Measurements from ENCODE around the gene PLD1. TPM values are rescaled to one million over a fixed set of nuclear protein-coding genes. Genes with fewer than 3 reads are reported as not detected.

PLD1 gene
- total RNA-seq, 1 donor from 2014 or later = 31.3 TPM

- no peak overlapping the region for H3K9ac ChIP-seq (ENCODE audit: low read depth in 1 of 3, low read length in 3 of 3)
- no peak overlapping the region for H3K4me3 ChIP-seq (ENCODE audit: low read length in 3 of 3)
- H3K27ac ChIP-seq (ENCODE audit: low read depth, low read length) = no peak overlapping the region
These were observed 36.3 kb upstream of the PLD1 start for GRCh38 chr3:171846597-171846996.

DNA sequence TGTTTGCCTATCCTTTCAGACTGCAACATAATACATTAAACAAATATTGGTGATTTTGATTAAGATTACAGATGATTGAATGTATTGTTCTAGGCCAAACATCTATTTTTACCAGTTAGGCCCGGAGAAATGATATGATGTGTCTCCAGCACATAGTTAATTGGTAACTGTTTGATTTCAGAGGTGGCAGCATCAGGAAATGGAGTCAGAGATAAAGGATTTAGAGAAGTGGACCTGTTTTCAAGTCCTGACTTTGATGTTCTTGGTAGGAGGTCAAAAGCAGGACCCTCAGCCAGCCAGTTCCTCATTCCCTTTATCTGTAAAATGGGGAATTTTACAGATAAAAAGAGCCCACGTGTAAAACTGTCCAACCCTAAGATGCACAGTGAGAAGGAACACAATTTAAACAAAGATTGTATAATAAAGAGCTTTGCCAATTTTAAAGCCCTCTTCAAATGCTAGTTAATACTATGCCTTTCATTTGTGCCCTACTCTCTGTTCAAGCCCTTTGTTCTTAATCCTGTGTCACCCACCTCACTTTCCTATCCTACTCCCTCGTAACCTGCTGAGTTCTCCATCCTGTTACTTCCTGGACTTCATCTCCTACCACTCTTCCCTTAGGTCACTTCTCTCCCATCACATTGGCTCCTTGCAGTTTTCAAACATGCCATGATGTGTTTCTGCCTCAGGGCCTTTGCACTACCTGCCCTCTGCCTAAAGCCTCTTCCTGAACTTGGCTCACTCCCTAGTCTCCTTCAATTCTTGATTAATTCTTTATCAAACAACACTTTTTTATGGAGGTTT is 35.4 kb upstream of the PLD1 start:
- Histone ChIP-seq H3K9me3 (ENCODE audit: control insufficient read depth in 3 of 3, low read length in 3 of 3) (no peaks in the 10 kb centered on the region), H3K36me3 (ENCODE audit: control insufficient read depth in 3 of 3, insufficient read depth in 3 of 3, low read length in 3 of 3) (no peaks in the 10 kb centered on the region), H3K9ac (ENCODE audit: low read depth in 1 of 3, low read length in 3 of 3) (no peak overlapping the region), H3K27ac (ENCODE audit: low read depth, low read length) (no peak overlapping the region), H3K4me3 (ENCODE audit: low read length in 3 of 3) (no peak overlapping the region), H3K4me1 (ENCODE audit: control insufficient read depth in 3 of 3, insufficient read depth in 3 of 3, low read length in 3 of 3) (no peaks in the 10 kb centered on the region), H3K27me3 (ENCODE audit: control insufficient read depth in 3 of 3, insufficient read depth in 3 of 3, low read length in 3 of 3) (no peaks in the 10 kb centered on the region)

More at GRCh38 chr3:171846597-171846996, 36.3 kb upstream of the PLD1 start:
- H3K9me3 ChIP-seq (ENCODE audit: control insufficient read depth in 3 of 3, low read length in 3 of 3) = no peaks in the 10 kb centered on the region
- no peaks in the 10 kb centered on the region for H3K27me3 ChIP-seq (ENCODE audit: control insufficient read depth in 3 of 3, insufficient read depth in 3 of 3, low read length in 3 of 3)
- H3K36me3 ChIP-seq (ENCODE audit: control insufficient read depth in 3 of 3, insufficient read depth in 3 of 3, low read length in 3 of 3) = no peaks in the 10 kb centered on the region
- H3K4me1 ChIP-seq (ENCODE audit: control insufficient read depth in 3 of 3, insufficient read depth in 3 of 3, low read length in 3 of 3) = no peaks in the 10 kb centered on the region

- no peak overlapping the region for H3K4me3 ChIP-seq (ENCODE audit: low read length in 3 of 3)
- H3K27ac ChIP-seq (ENCODE audit: low read depth, low read length) = no peak overlapping the region
- no peak overlapping the region for H3K9ac ChIP-seq (ENCODE audit: low read depth in 1 of 3, low read length in 3 of 3)
- H3K36me3 ChIP-seq (ENCODE audit: control insufficient read depth in 3 of 3, insufficient read depth in 3 of 3, low read length in 3 of 3) = no peaks in the 10 kb centered on the region
- no peaks in the 10 kb centered on the region for H3K9me3 ChIP-seq (ENCODE audit: control insufficient read depth in 3 of 3, low read length in 3 of 3)
- H3K4me1 ChIP-seq (ENCODE audit: control insufficient read depth in 3 of 3, insufficient read depth in 3 of 3, low read length in 3 of 3) = no peaks in the 10 kb centered on the region
- no peaks in the 10 kb centered on the region for H3K27me3 ChIP-seq (ENCODE audit: control insufficient read depth in 3 of 3, insufficient read depth in 3 of 3, low read length in 3 of 3)
These were observed 34.6 kb upstream of the PLD1 start for GRCh38 chr3:171844873-171845272.

GRCh38 chr3:171842864-171843518 is 32.7 kb upstream of the PLD1 start, which contains the start of gene TMEM212:
Gene TMEM212, plus strand, starts transcription at chr3:171843349. Its CDS starts 35 bp downstream, at chr3:171843384.
- H3K4me1 ChIP-seq (ENCODE audit: control insufficient read depth in 3 of 3, insufficient read depth in 3 of 3, low read length in 3 of 3) = peaks cover 0 to 8% (median 4%) of the 10 kb centered on the region in 3 donors
- no peak within 1 kb of the TSS for H3K27ac ChIP-seq (ENCODE audit: low read depth, low read length)
- no peaks in the 10 kb centered on the region for H3K9me3 ChIP-seq (ENCODE audit: control insufficient read depth in 3 of 3, low read length in 3 of 3)
- no peak within 1 kb of the TSS for H3K9ac ChIP-seq (ENCODE audit: low read depth in 1 of 3, low read length in 3 of 3)
- H3K27me3 ChIP-seq (ENCODE audit: control insufficient read depth in 3 of 3, insufficient read depth in 3 of 3, low read length in 3 of 3) = no peaks in the 10 kb centered on the region
- no peaks in the 10 kb centered on the region for H3K36me3 ChIP-seq (ENCODE audit: control insufficient read depth in 3 of 3, insufficient read depth in 3 of 3, low read length in 3 of 3)
- H3K4me3 ChIP-seq (ENCODE audit: low read length in 3 of 3) = no peak within 1 kb of the TSS

- Histone ChIP-seq H3K9me3 (ENCODE audit: control insufficient read depth in 3 of 3, low read length in 3 of 3) (no peaks in the 10 kb centered on the region), H3K27ac (ENCODE audit: low read depth, low read length) (no peak overlapping the region), H3K27me3 (ENCODE audit: control insufficient read depth in 3 of 3, insufficient read depth in 3 of 3, low read length in 3 of 3) (no peaks in the 10 kb centered on the region), H3K4me1 (ENCODE audit: control insufficient read depth in 3 of 3, insufficient read depth in 3 of 3, low read length in 3 of 3) (peaks cover 0 to 8% (median 4%) of the 10 kb centered on the region in 3 donors), H3K36me3 (ENCODE audit: control insufficient read depth in 3 of 3, insufficient read depth in 3 of 3, low read length in 3 of 3) (no peaks in the 10 kb centered on the region), H3K4me3 (ENCODE audit: low read length in 3 of 3) (no peak overlapping the region), H3K9ac (ENCODE audit: low read depth in 1 of 3, low read length in 3 of 3) (no peak overlapping the region)
These were observed 31.3 kb upstream of the PLD1 start for GRCh38 chr3:171841620-171842000.

- Histone ChIP-seq H3K9ac (ENCODE audit: low read depth in 1 of 3, low read length in 3 of 3) (no peak overlapping the region), H3K9me3 (ENCODE audit: control insufficient read depth in 3 of 3, low read length in 3 of 3) (no peaks in the 10 kb centered on the region), H3K27ac (ENCODE audit: low read depth, low read length) (no peak overlapping the region), H3K36me3 (ENCODE audit: control insufficient read depth in 3 of 3, insufficient read depth in 3 of 3, low read length in 3 of 3) (no peaks in the 10 kb centered on the region), H3K4me1 (ENCODE audit: control insufficient read depth in 3 of 3, insufficient read depth in 3 of 3, low read length in 3 of 3) (peaks cover 0 to 8% (median 4%) of the 10 kb centered on the region in 3 donors), H3K27me3 (ENCODE audit: control insufficient read depth in 3 of 3, insufficient read depth in 3 of 3, low read length in 3 of 3) (no peaks in the 10 kb centered on the region), H3K4me3 (ENCODE audit: low read length in 3 of 3) (no peak overlapping the region)
These were observed 30.7 kb upstream of the PLD1 start for GRCh38 chr3:171840811-171841619.

DNA sequence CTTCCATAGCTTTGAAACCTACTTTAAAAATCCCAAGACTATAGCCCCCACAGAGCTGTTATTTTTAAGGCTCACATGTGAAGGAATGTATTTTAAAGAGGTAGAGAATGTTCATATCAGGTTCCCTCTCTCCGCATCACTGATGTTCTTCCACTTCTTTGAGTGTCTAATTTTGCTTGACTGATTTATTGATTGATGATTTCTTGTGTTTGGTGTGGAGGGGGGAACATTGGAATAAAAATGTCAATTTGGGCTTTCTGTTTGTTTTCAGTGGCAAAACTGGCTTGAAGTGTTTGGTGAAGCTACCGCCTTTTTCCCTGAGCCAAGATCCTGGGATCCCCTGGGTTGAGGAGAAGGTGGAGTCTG is 30.1 kb upstream of the PLD1 start:
- Histone ChIP-seq H3K36me3 (ENCODE audit: control insufficient read depth in 3 of 3, insufficient read depth in 3 of 3, low read length in 3 of 3) (no peaks in the 10 kb centered on the region), H3K9ac (ENCODE audit: low read depth in 1 of 3, low read length in 3 of 3) (no peak overlapping the region), H3K4me1 (ENCODE audit: control insufficient read depth in 3 of 3, insufficient read depth in 3 of 3, low read length in 3 of 3) (peaks cover 4 to 11% (median 6%) of the 10 kb centered on the region in 3 donors), H3K9me3 (ENCODE audit: control insufficient read depth in 3 of 3, low read length in 3 of 3) (no peaks in the 10 kb centered on the region), H3K4me3 (ENCODE audit: low read length in 3 of 3) (no peak overlapping the region), H3K27me3 (ENCODE audit: control insufficient read depth in 3 of 3, insufficient read depth in 3 of 3, low read length in 3 of 3) (no peaks in the 10 kb centered on the region), H3K27ac (ENCODE audit: low read depth, low read length) (no peak overlapping the region)

GRCh38 chr3:171839270-171839669 is 29.0 kb upstream of the PLD1 start:
- H3K27ac ChIP-seq (ENCODE audit: low read depth, low read length) = no peak overlapping the region
- H3K4me3 ChIP-seq (ENCODE audit: low read length in 3 of 3) = no peak overlapping the region
- peaks cover 14 to 19% (median 16%) of the 10 kb centered on the region in 3 donors for H3K4me1 ChIP-seq (ENCODE audit: control insufficient read depth in 3 of 3, insufficient read depth in 3 of 3, low read length in 3 of 3)
- no peak overlapping the region for H3K9ac ChIP-seq (ENCODE audit: low read depth in 1 of 3, low read length in 3 of 3)
- no peaks in the 10 kb centered on the region for H3K36me3 ChIP-seq (ENCODE audit: control insufficient read depth in 3 of 3, insufficient read depth in 3 of 3, low read length in 3 of 3)
- no peaks in the 10 kb centered on the region for H3K9me3 ChIP-seq (ENCODE audit: control insufficient read depth in 3 of 3, low read length in 3 of 3)
- no peaks in the 10 kb centered on the region for H3K27me3 ChIP-seq (ENCODE audit: control insufficient read depth in 3 of 3, insufficient read depth in 3 of 3, low read length in 3 of 3)

GRCh38 chr3:171838218-171838720 is 28.0 kb upstream of the PLD1 start:
- peak overlapping the region in 2 of 3 donors; percentile 23 to 33 for H3K4me3 ChIP-seq (ENCODE audit: low read length in 3 of 3)
- no peak overlapping the region for H3K9ac ChIP-seq (ENCODE audit: low read depth in 1 of 3, low read length in 3 of 3)
- H3K27ac ChIP-seq (ENCODE audit: low read depth, low read length) = peak overlapping the region; percentile 54
- H3K9me3 ChIP-seq (ENCODE audit: control insufficient read depth in 3 of 3, low read length in 3 of 3) = no peaks in the 10 kb centered on the region
- H3K27me3 ChIP-seq (ENCODE audit: control insufficient read depth in 3 of 3, insufficient read depth in 3 of 3, low read length in 3 of 3) = no peaks in the 10 kb centered on the region
- no peaks in the 10 kb centered on the region for H3K36me3 ChIP-seq (ENCODE audit: control insufficient read depth in 3 of 3, insufficient read depth in 3 of 3, low read length in 3 of 3)
- peaks cover 16 to 26% (median 17%) of the 10 kb centered on the region in 3 donors for H3K4me1 ChIP-seq (ENCODE audit: control insufficient read depth in 3 of 3, insufficient read depth in 3 of 3, low read length in 3 of 3)

All from skeletal muscle tissue (tissue), 4 donors.